GM12878 (cell line): Measurements from ENCODE around the gene PARP1. TPM values are rescaled to one million over a fixed set of nuclear protein-coding genes. Genes with fewer than 3 reads are reported as not detected.

Experiments
- ATAC-seq: fragments of 200-7000 bp; cut with Tn5 transposase; 3 replicates; pipeline ENCODE4 v1.9.1; 2020; ENCODE audit warnings: mild to moderate bottlenecking, moderate library complexity
- BruUV-seq: library from RNA; stranded (reverse); fragments of 400-500 nt; replicated peaks from 2 replicates; lab custom pipeline; 2021; lab: Mats Ljungman, UMichigan
- CTCF ChIA-PET: fragments of 300-600 bp; sonication (Branson Sonifier 250); formaldehyde crosslinking; extraction: SDS; loops from one replicate; lab custom pipeline; 2021; ENCODE audit warnings: inconsistent platforms; lab: Yijun Ruan, JAX
- POLR2A ChIA-PET: fragments of 350-600 bp; formaldehyde crosslinking; extraction: SDS; loops from one replicate; lab custom pipeline; 2021; ENCODE audit warnings: inconsistent platforms; lab: Charles Lee
- RAD21 ChIA-PET: fragments of 300-600 bp; sonication (Branson Sonifier 250); formaldehyde crosslinking; loops from one replicate; lab custom pipeline; 2023; ENCODE audit warnings: antibody characterized with exemption; ENCODE audit not compliant: unreplicated experiment; lab: Charles Lee
- SMC1A ChIA-PET: fragments of 300-600 bp; sonication (Branson Sonifier 250); formaldehyde crosslinking; loops from one replicate; lab custom pipeline; 2023; ENCODE audit not compliant: unreplicated experiment, uncharacterized antibody; lab: Charles Lee
- DNase-seq: peaks from one replicate; pipeline ENCODE4 v3.0.0-alpha.2; 2011; ENCODE audit warnings: low read depth, low spot score
- FAIRE-seq: peaks from 3 replicates; lab custom pipeline; 2011; peaks lifted over from hg19 to GRCh38; lab: Jason Lieb, UNC
- H2AFZ ChIP-seq: 2 replicates; pipeline ENCODE4 v1.6.0; 2011; ENCODE audit warnings: low read depth, low read length, control low read depth; ENCODE audit not compliant: control insufficient read depth
- H3K27ac ChIP-seq: 2 replicates; pipeline ENCODE4 v1.5.1; 2011; ENCODE audit warnings: control low read depth; ENCODE audit not compliant: control insufficient read depth, insufficient read depth
- H3K27me3 ChIP-seq, 2 experiments: replicated peaks in 1 of 2; 2 replicates each; pipeline versions ENCODE4 v1.6.0 to v1.6.1; 2011; ENCODE audit warnings: low read length in 1 of 2; ENCODE audit not compliant: control insufficient read depth in 2 of 2, insufficient read depth in 2 of 2
- H3K36me3 ChIP-seq, 2 experiments: 2 replicates each; pipeline ENCODE4 v1.5.1; 2011; ENCODE audit warnings: low read length in 1 of 2; ENCODE audit not compliant: control insufficient read depth in 2 of 2, insufficient read depth in 2 of 2
- H3K4me1 ChIP-seq: 2 replicates; pipeline ENCODE4 v1.6.1; 2011; ENCODE audit warnings: mild to moderate bottlenecking, low read length, moderate library complexity, mixed read lengths; ENCODE audit not compliant: control insufficient read depth, insufficient read depth
- H3K4me2 ChIP-seq: 2 replicates; pipeline ENCODE4 v1.6.0; 2011; ENCODE audit warnings: control low read depth; ENCODE audit not compliant: control insufficient read depth, insufficient read depth
- H3K4me3 ChIP-seq: fragments of 200-600 bp; sonication (generic); 2 replicates; pipeline ENCODE4 v1.5.1; 2016
- H3K79me2 ChIP-seq: 2 replicates; pipeline ENCODE4 v1.6.0; 2011; ENCODE audit warnings: low read length; ENCODE audit not compliant: control insufficient read depth, insufficient read depth
- H3K9ac ChIP-seq: 2 replicates; pipeline ENCODE4 v1.8.0; 2011; ENCODE audit warnings: low read length, control low read depth, mixed read lengths; ENCODE audit not compliant: control insufficient read depth, insufficient read depth
- H3K9me3 ChIP-seq: replicated peaks from 3 replicates; pipeline ENCODE4 v1.5.1; 2011; ENCODE audit warnings: mild to moderate bottlenecking, low read length; ENCODE audit not compliant: control insufficient read depth, insufficient read depth
- H4K20me1 ChIP-seq: 2 replicates; pipeline ENCODE4 v1.6.0; 2011; ENCODE audit not compliant: control insufficient read depth, insufficient read depth
- CBX5 ChIP-seq: sonication (generic); IDR thresholded peaks from 2 replicates; pipeline ENCODE4 v1.6.1; 2016; ENCODE audit warnings: low read depth, moderate library complexity, mild to moderate bottlenecking, inconsistent platforms
- FOS ChIP-seq: IDR thresholded peaks from 3 replicates; pipeline ENCODE4 v1.6.1; 2011; ENCODE audit warnings: borderline replicate concordance; ENCODE audit not compliant: insufficient read length; ENCODE audit errors: extremely low read depth
- HDAC6 ChIP-seq: fragments of 200-600 bp; sonication (generic); IDR thresholded peaks from one replicate; pipeline ENCODE4 v1.8.0; 2017; ENCODE audit warnings: antibody characterized with exemption; ENCODE audit not compliant: unreplicated experiment
- IRF5 ChIP-seq: fragments of 450-650 bp; IDR thresholded peaks from 2 replicates; pipeline ENCODE4 v1.6.1; 2017; ENCODE audit warnings: borderline replicate concordance
- MEF2A ChIP-seq: IDR thresholded peaks from 2 replicates; pipeline ENCODE4 v1.6.1; 2011; ENCODE audit warnings: low read depth, mild to moderate bottlenecking, low read length, moderate library complexity; ENCODE audit not compliant: insufficient read depth
- MLLT1 ChIP-seq: fragments of 450-650 bp; IDR thresholded peaks from 2 replicates; pipeline ENCODE4 v1.6.1; 2016; ENCODE audit warnings: mild to moderate bottlenecking
- RUNX3 ChIP-seq: IDR thresholded peaks from 2 replicates; pipeline ENCODE4 v1.6.1; 2012; ENCODE audit warnings: low read length, inconsistent platforms
- SUPT20H ChIP-seq: IDR thresholded peaks from 2 replicates; pipeline ENCODE4 v1.6.1; 2011; ENCODE audit warnings: low read depth, mild to moderate bottlenecking, low read length, moderate library complexity, borderline replicate concordance; ENCODE audit not compliant: control insufficient read depth
- WGBS: methylation state at CpG from one replicate; pipeline ENCODE4 v1.1.6; 2016; ENCODE audit warnings: low lambda C conversion rate; ENCODE audit not compliant: insufficient replicate concordance, insufficient coverage; ENCODE audit errors: missing lambda C conversion rate; 5-methylcytosine and 5-hydroxymethylcytosine counted together
- in situ Hi-C: fragments of 300-500 bp; cut with MboI; formaldehyde crosslinking; loops from 9 replicates; pipeline ENCODE4 v1.14.3; 2018; ENCODE audit warnings: mixed read lengths
- intact Hi-C: fragments of 100-400 bp; cut with micrococcal nuclease; formaldehyde crosslinking; loops from one replicate; pipeline ENCODE4 v1.14.2; 2022; ENCODE audit not compliant: unreplicated experiment
- polyA plus RNA-seq, 11 experiments: library from polyadenylated mRNA; depleted of rRNA in 4 of 11; unstranded in 6 of 11; stranded (reverse) in 5 of 11; fragments of >200 nt; fragmentation: Nextera tagmentation in 4 of 11; fragmentation: Illumina TruSeq in 1 of 11; extraction: Ambion mirVana in 4 of 11; extraction: Trizol in 1 of 11; gene quantifications; 1 replicate in 1 of 11; 2 replicates in 10 of 11; pipeline versions ENCODE4 v1.2.1 to v1.2.3, GENCODE V29; 2011 to 2016; ENCODE audit warnings: inconsistent platforms in 2 of 11, missing spikeins in 2 of 11, low read depth in 1 of 11
- total RNA-seq, 4 experiments: library from RNA; depleted of rRNA in 3 of 4; stranded (reverse); fragments of >200 nt in 3 of 4; fragmentation: Illumina TruSeq in 1 of 4; extraction: Trizol in 1 of 4; gene quantifications; 2 replicates each; pipeline versions ENCODE4 v1.2.1 to v1.2.3, GENCODE V29; 2013 to 2021

The PARP1 gene
- total and polyA plus RNA-seq, 10 of the 15 experiments (the other 5 are each of a cell fraction or from before 2014, with no cell fraction given) = 113 to 287 (median 265) TPM

DNA sequence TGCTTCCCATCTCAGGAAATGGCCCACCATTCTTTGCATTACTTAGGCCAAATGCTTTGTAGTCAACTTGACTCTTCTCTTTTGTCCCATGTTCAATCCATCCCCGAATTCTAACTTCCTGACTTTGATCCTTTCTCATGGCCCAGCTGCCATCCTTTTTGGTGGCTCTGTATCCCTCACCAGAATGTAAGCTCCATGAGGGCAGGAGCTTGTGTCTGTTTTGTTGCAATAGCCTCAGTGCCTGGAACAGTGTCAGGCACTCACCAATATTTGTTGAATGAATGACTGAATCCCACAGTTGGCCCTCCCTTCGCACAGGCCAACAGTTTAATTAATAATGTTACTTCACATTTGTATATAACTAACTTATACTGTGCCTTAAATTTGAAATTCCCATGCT is 3.1 kb upstream of the PARP1 start:
- no peak for TF ChIP-seq RUNX3
- no peaks in the 10 kb centered on the region; a peak in 1 of 4 replicates for H3K27me3 ChIP-seq
- ChIA-PET SMC1A (interaction anchor here (1.5 kb wide), 2 partner anchors 11 to 285 kb away, joined by 4 to 5 read pairs; no protein-coding TSS in a partner anchor), RAD21 (no interaction called here), CTCF (interaction anchor here (1.3 kb wide), 1 partner anchor 286 kb away, joined by 3 read pairs; no protein-coding TSS in a partner anchor), POLR2A (no interaction called here)
- BruUV-seq = no TSS peak
- FAIRE-seq (no peak), DNase-seq (no peak), ATAC-seq (no peak)
- H3K9ac ChIP-seq = no peak overlapping the region
- WGBS = 73% methylated on average over 2 of the region's 2 CpGs
- H3K9me3 ChIP-seq = no peaks in the 10 kb centered on the region; the same call in 2 of the 3 replicates
- in situ Hi-C loops (no loop called here), intact Hi-C loops (loop anchor here (5.0 kb wide), 1 partner anchor 56 kb away; no protein-coding TSS in a partner anchor)
- H3K4me3 ChIP-seq = no peak overlapping the region
- peaks cover 19% of the 10 kb centered on the region for H3K79me2 ChIP-seq
- no peak overlapping the region for H3K4me2 ChIP-seq
- H3K36me3 ChIP-seq = no peaks in the 10 kb centered on the region
- peaks cover 7% of the 10 kb centered on the region; the same call in 1 of the 2 replicates for H3K4me1 ChIP-seq
- H3K27ac ChIP-seq = no peak overlapping the region
- no peak overlapping the region for H2AFZ ChIP-seq
- no peaks in the 10 kb centered on the region for H4K20me1 ChIP-seq

DNA sequence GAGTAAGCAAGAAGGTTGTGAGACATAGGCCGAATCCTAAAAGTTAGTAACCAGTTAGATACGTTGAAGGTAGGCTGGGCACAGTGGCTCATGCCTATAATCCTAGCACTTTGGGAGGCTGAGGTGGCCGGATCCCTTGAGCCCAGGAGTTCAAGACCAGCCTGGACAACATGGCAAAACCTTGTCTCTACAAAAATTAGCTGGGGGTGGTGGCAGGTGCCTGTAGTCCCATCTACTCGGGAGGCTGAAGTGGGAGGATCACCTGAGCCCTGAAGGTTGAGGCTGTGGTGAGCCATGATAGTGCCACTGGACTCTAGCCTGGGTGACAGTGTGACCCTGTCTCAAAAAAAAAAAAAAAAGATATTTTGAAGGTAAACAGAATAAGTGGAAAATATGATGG is 1.5 kb upstream of the PARP1 start:
- Histone ChIP-seq H4K20me1 (no peaks in the 10 kb centered on the region), H3K27me3 (no peaks in the 10 kb centered on the region; a peak in 1 of 4 replicates), H2AFZ (no peak overlapping the region), H3K36me3 (no peaks in the 10 kb centered on the region), H3K9ac (no peak overlapping the region), H3K9me3 (no peaks in the 10 kb centered on the region; the same call in 2 of the 3 replicates), H3K4me1 (peaks cover 12% of the 10 kb centered on the region), H3K4me2 (no peak overlapping the region), H3K4me3 (no peak overlapping the region), H3K27ac (no peak overlapping the region), H3K79me2 (peaks cover 35% of the 10 kb centered on the region)
- ATAC-seq = no peak
- no TSS peak for BruUV-seq
- no peak for DNase-seq
- in situ Hi-C loops (no loop called here), intact Hi-C loops (loop anchor here (5.0 to 10.0 kb wide), 3 partner anchors 282 to 347 kb away; partner anchors contain the start of genes H3-3A and ITPKB)
- POLR2A ChIA-PET = no interaction called here
- SMC1A ChIA-PET = interaction anchor here (5.4 kb wide), 1 partner anchor 283 kb away, joined by 32 read pairs; no protein-coding TSS in a partner anchor
- FAIRE-seq = no peak
- CTCF ChIA-PET = interaction anchor here (0.6 to 4.3 kb wide), 5 partner anchors 16 to 451 kb away, joined by 3 to 24 read pairs (median 8); no protein-coding TSS in a partner anchor
- RAD21 ChIA-PET = interaction anchor here (1.1 kb wide), 2 partner anchors 253 to 284 kb away, joined by 3 read pairs; no protein-coding TSS in a partner anchor
- WGBS = 84% methylated on average over 4 of the region's 4 CpGs
- TF ChIP-seq MLLT1 (no peak), SUPT20H (no peak), HDAC6 (no peak), CBX5 (no peak), IRF5 (no peak), FOS (no peak), MEF2A (no peak)
